AG09309 (cell line): Measurements from ENCODE around the gene USP26.

Source experiments
- DNase-seq: peaks from one replicate; pipeline ENCODE4 v3.0.0-alpha.2; 2010; ENCODE audit warnings: low read depth
- H3K4me3 ChIP-seq: 2 replicates; pipeline ENCODE4 v1.5.1; 2011; ENCODE audit warnings: mild to moderate bottlenecking, low read depth, low read length, moderate library complexity; ENCODE audit not compliant: control insufficient read depth
- CTCF ChIP-seq: IDR thresholded peaks from 2 replicates; pipeline ENCODE4 v1.5.1; 2011; ENCODE audit warnings: mild to moderate bottlenecking, low read depth, low read length, inconsistent platforms; ENCODE audit not compliant: insufficient read depth, control insufficient read depth; ENCODE audit errors: missing control alignments

The USP26 gene

GRCh38 chrX:133097031-133097430 is at the start of gene USP26:
TSS of gene USP26 (minus strand) at chrX:133097109. CDS start at chrX:133028220, 68,889 bp downstream.
- no peak within 1 kb of the TSS for H3K4me3 ChIP-seq
- no peak for TF ChIP-seq CTCF
- DNase-seq, result no peak

GRCh38 chrX:133134282-133134681 is 37.4 kb upstream of the USP26 start:
- no peak for DNase-seq
- no peak overlapping the region for H3K4me3 ChIP-seq
- no peak for TF ChIP-seq CTCF

DNA sequence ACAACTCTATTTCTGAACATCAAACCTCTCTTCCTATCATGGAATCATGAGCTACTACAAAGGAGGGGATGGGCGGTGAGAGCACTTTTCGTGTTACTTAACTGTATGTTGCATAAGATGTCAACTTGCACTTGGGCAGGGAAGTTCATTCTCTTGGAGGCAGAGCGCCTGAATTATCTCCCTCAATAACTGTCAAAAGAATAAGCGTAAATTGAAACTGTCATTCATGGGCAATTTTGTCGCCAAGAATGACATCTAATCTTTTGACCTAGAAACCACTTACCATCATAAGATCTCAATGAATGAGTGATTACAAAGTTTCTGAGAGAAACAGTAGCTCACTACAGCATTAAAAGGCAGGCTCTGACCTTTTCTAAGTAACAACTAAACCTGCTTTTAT is 23.5 kb upstream of the USP26 start:
- no peak for DNase-seq
- TF ChIP-seq CTCF, result no peak
- H3K4me3 ChIP-seq, result no peak overlapping the region

- DNase-seq, result no peak
- TF ChIP-seq CTCF, result no peak
- H3K4me3 ChIP-seq, result no peak overlapping the region
Observed at GRCh38 chrX:133094098-133094731, 2.7 kb downstream of the USP26 start.

DNA sequence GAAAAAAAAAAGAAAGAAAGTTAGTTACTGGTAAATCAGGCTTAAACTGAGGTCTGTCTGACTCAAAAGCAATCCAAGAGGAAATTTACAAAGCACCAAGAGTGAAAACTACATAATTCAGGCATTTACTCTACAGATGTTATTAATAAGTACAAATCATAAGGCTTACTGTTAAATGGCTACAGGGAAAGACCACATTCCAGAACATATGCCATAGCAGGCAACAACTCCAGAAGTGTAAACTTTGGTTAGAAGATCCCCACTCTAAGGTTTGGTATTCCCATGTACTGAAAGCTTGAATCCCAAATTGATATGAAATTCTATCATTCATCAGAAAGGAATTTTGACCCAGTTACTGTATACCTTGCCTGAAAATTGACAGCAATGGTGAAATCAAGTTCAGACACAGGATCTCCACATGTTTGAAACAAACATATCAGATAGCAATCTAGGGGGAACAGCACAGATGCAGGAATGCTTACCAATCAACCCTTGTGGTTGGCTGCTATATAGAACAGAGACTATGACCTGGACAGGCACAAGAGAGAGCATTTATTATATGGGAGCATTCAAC is 6.6 kb downstream of the USP26 start:
- no peak for TF ChIP-seq CTCF
- no peak for DNase-seq
- no peak overlapping the region for H3K4me3 ChIP-seq

DNA sequence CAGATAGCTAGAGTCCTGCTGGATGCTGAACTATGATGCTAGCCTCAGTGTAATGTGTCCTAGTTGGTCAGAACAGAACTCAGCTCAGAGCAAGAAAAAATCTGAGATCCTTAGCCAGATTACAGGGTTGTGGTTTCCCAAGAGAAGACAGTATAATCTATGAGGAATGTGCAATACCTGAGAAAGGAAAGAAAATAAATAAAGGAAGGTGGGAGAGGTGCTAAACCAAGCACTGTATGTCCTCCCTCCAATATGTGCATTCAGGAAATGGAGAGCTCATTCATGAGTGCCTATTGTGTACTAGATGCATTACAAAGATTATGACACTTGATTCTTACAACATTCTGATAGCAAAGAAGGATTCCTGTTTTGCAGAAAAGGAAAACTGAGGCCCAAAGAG is 7.5 kb downstream of the USP26 start:
- no peak overlapping the region for H3K4me3 ChIP-seq
- no peak for TF ChIP-seq CTCF
- no peak for DNase-seq
